Measurements from ENCODE around the gene GPR149.

- TF ChIP-seq CTCF (IDR thresholded peaks at IDR 0.05; ENCODE audit: insufficient read depth, low read length, poor library complexity, severe bottlenecking) (no peak), EZH2phosphoT487 (conservative IDR thresholded peaks at IDR 0.05; ENCODE audit: low read length) (no peak)
Observed at GRCh38 chr3:154367221-154367620, 62.8 kb downstream of the GPR149 start.

Measured in SU-DHL-6 (cell line).